Measurements from ENCODE around the gene EIF2S2.

The EIF2S2 gene

GRCh38 chr20:34091637-34092200, 20.3 kb downstream of the EIF2S2 start:
- H3K4me1 ChIP-seq (ENCODE audit: control insufficient read depth, insufficient read depth, low read length) = no peaks in the 10 kb centered on the region
- ChIA-PET CTCF (interaction anchor here (0.7 to 1.4 kb wide), 2 partner anchors 105 to 228 kb away, joined by 3 read pairs; no protein-coding TSS in a partner anchor), POLR2A (interaction anchor here (0.7 kb wide), 1 partner anchor 17 kb away, joined by 4 read pairs; no protein-coding TSS in a partner anchor)
- no peaks in the 10 kb centered on the region for H3K9me3 ChIP-seq (ENCODE audit: control insufficient read depth, insufficient read depth, low read depth, low read length)
- no peak overlapping the region for H3K4me3 ChIP-seq (ENCODE audit: low read depth, low read length)
- H3K36me3 ChIP-seq (ENCODE audit: control insufficient read depth in 2 of 2, insufficient read depth in 1 of 2, low read length in 2 of 2) = peaks cover 49 to 91% of the 10 kb centered on the region in 2 experiments
- no peak overlapping the region for H3K27ac ChIP-seq (ENCODE audit: extremely low read depth, low read depth, low read length)
- TF ChIP-seq ZNF624 (tag by site-specific recombination; IDR thresholded peaks at IDR 0.05) (no peak), ZNF433 (tag by site-specific recombination; IDR thresholded peaks at IDR 0.05; ENCODE audit: low read depth) (no peak)
- TF ChIP-seq, protein P1, sequence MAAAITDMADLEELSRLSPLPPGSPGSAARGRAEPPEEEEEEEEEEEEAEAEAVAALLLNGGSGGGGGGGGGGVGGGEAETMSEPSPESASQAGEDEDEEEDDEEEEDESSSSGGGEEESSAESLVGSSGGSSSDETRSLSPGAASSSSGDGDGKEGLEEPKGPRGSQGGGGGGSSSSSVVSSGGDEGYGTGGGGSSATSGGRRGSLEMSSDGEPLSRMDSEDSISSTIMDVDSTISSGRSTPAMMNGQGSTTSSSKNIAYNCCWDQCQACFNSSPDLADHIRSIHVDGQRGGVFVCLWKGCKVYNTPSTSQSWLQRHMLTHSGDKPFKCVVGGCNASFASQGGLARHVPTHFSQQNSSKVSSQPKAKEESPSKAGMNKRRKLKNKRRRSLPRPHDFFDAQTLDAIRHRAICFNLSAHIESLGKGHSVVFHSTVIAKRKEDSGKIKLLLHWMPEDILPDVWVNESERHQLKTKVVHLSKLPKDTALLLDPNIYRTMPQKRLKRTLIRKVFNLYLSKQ (tag by site-specific recombination; IDR thresholded peaks at IDR 0.05; ENCODE audit: borderline replicate concordance) = no peak

DNA sequence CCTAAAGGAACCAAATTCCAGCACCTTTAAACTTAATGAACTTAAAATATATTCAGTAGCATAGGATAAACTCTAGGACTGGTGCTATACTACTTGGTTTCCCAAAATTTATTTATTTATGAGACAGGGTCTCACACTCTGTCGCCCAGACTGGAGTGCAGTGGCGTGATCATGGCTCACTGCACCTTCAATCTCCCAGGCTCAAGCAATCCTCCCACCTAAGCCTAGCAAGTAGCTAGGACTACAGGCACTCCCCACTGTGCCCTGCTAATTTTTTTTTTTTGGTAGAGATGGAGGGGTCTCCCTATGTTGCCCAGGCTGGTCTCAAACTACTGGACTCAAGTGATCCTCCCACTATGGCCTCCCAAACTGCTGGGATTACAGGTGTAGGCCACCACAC, 21.4 kb downstream of the EIF2S2 start:
- no peak overlapping the region for H3K27ac ChIP-seq (ENCODE audit: extremely low read depth, low read depth, low read length)
- ChIA-PET POLR2A (interaction anchor here (1.1 to 1.2 kb wide), 2 partner anchors 13 to 22 kb away, joined by 3 read pairs; partner anchors contain the start of gene EIF2S2), CTCF (interaction anchor here (0.5 kb wide), 1 partner anchor 259 kb away, joined by 3 read pairs; no protein-coding TSS in a partner anchor)
- H3K36me3 ChIP-seq (ENCODE audit: control insufficient read depth in 2 of 2, insufficient read depth in 1 of 2, low read length in 2 of 2) = peaks cover 41 to 90% of the 10 kb centered on the region in 2 experiments
- no peaks in the 10 kb centered on the region for H3K9me3 ChIP-seq (ENCODE audit: control insufficient read depth, insufficient read depth, low read depth, low read length)
- no peaks in the 10 kb centered on the region for H3K4me1 ChIP-seq (ENCODE audit: control insufficient read depth, insufficient read depth, low read length)
- H3K4me3 ChIP-seq (ENCODE audit: low read depth, low read length) = no peak overlapping the region
- TF ChIP-seq ZNF121 (tag by site-specific recombination; IDR thresholded peaks at IDR 0.05) = no peak
- no peak for TF ChIP-seq ZNF248 (tag by site-specific recombination; IDR thresholded peaks at IDR 0.05)
- no peak for TF ChIP-seq ZNF837 (tag by site-specific recombination; IDR thresholded peaks at IDR 0.05)
- no peak for TF ChIP-seq ZNF274 (IDR thresholded peaks at IDR 0.05; ENCODE audit: low read length)
- TF ChIP-seq ZNF274 (tag by site-specific recombination; IDR thresholded peaks at IDR 0.05; ENCODE audit: borderline replicate concordance) = no peak
- no peak for TF ChIP-seq ZNF501 (tag by site-specific recombination; IDR thresholded peaks at IDR 0.05)
- no peak for TF ChIP-seq ZNF785 (tag by site-specific recombination; IDR thresholded peaks at IDR 0.05)
- TF ChIP-seq ZNF776 (tag by site-specific recombination; IDR thresholded peaks at IDR 0.05; ENCODE audit: borderline replicate concordance) = no peak
- no peak for TF ChIP-seq ZNF433 (tag by site-specific recombination; IDR thresholded peaks at IDR 0.05; ENCODE audit: low read depth)
- TF ChIP-seq, protein P2, sequence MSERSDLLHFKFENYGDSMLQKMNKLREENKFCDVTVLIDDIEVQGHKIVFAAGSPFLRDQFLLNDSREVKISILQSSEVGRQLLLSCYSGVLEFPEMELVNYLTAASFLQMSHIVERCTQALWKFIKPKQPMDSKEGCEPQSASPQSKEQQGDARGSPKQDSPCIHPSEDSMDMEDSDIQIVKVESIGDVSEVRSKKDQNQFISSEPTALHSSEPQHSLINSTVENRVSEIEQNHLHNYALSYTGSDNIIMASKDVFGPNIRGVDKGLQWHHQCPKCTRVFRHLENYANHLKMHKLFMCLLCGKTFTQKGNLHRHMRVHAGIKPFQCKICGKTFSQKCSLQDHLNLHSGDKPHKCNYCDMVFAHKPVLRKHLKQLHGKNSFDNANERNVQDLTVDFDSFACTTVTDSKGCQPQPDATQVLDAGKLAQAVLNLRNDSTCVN (tag by site-specific recombination; optimal IDR thresholded peaks at IDR 0.05) = no peak
- TF ChIP-seq ZNF580 (tag by site-specific recombination; IDR thresholded peaks at IDR 0.05) = no peak
- TF ChIP-seq ZNF677 (tag by site-specific recombination; IDR thresholded peaks at IDR 0.05) = no peak
- no peak for TF ChIP-seq TRIM28 (IDR thresholded peaks at IDR 0.05; ENCODE audit: borderline replicate concordance, low read length)
- no peak for TF ChIP-seq ZNF704 (tag by site-specific recombination; IDR thresholded peaks at IDR 0.05)
- no peak for TF ChIP-seq ZNF626 (tag by site-specific recombination; IDR thresholded peaks at IDR 0.05)
- TF ChIP-seq PRDM10 (tag by site-specific recombination; IDR thresholded peaks at IDR 0.05) = no peak
- no peak for TF ChIP-seq ZNF2 (tag by site-specific recombination; IDR thresholded peaks at IDR 0.05)
- TF ChIP-seq IKZF3 (tag by site-specific recombination; IDR thresholded peaks at IDR 0.05) = no peak
- TF ChIP-seq ZNF391 (tag by site-specific recombination; IDR thresholded peaks at IDR 0.05; ENCODE audit: borderline replicate concordance, low read depth) = no peak

All from HEK293 (cell line).